NOMO-1 treated with DMSO at 0.1 percent for 48 hours (cell line): ENCODE measurements around the gene TP63.

Experiments used
- DNase-seq: peaks from one replicate; lab custom pipeline; 2025; ENCODE audit not compliant: unreplicated experiment; lab: John Stamatoyannopoulos, UW

TP63 gene

GRCh38 chr3:189680723-189681122 is 49.5 kb downstream of the TP63 start:
- DNase-seq: no peak

- no peak for DNase-seq
These were observed 52.5 kb downstream of the TP63 start for GRCh38 chr3:189683546-189684255.

- DNase-seq: no peak
These were observed 53.1 kb downstream of the TP63 start for GRCh38 chr3:189684317-189684716.

GRCh38 chr3:189685291-189685690 is 54.1 kb downstream of the TP63 start:
- no peak for DNase-seq

GRCh38 chr3:189685860-189686259 is 54.7 kb downstream of the TP63 start:
- no peak for DNase-seq

- DNase-seq: no peak
These were observed 56.3 kb downstream of the TP63 start for GRCh38 chr3:189687475-189687874.

GRCh38 chr3:189688262-189688661 is 57.1 kb downstream of the TP63 start:
- no peak for DNase-seq

- DNase-seq: no peak
These were observed 58.4 kb downstream of the TP63 start for GRCh38 chr3:189689625-189690024.

- DNase-seq: peak; percentile 59
These were observed 59.0 kb downstream of the TP63 start for GRCh38 chr3:189690237-189690636.

GRCh38 chr3:189690672-189691071 is 59.5 kb downstream of the TP63 start:
- no peak for DNase-seq

- DNase-seq: no peak
These were observed 64.2 kb downstream of the TP63 start for GRCh38 chr3:189695400-189695799.

- DNase-seq: no peak
These were observed 67.6 kb downstream of the TP63 start for GRCh38 chr3:189698811-189699210.

- no peak for DNase-seq
These were observed 68.7 kb downstream of the TP63 start for GRCh38 chr3:189699885-189700284.

GRCh38 chr3:189702066-189702646 is 71.0 kb downstream of the TP63 start:
- DNase-seq: no peak

- no peak for DNase-seq
These were observed 72.7 kb downstream of the TP63 start for GRCh38 chr3:189703865-189704264.

GRCh38 chr3:189708375-189708774 is 77.2 kb downstream of the TP63 start:
- DNase-seq: no peak

- no peak for DNase-seq
These were observed 79.6 kb downstream of the TP63 start for GRCh38 chr3:189710620-189711402.

- DNase-seq: no peak
These were observed 81.8 kb downstream of the TP63 start for GRCh38 chr3:189712906-189713483.

GRCh38 chr3:189714991-189715961 is 84.1 kb downstream of the TP63 start:
- no peak for DNase-seq

- peak; percentile 60 for DNase-seq
These were observed 87.0 kb downstream of the TP63 start for GRCh38 chr3:189718215-189718614.
